Measurements from ENCODE around the gene HTR6.
"Not testable (repeated sequence)": the region's sequence is repeated elsewhere in the genome, so short reads cannot be mapped to it uniquely, and the experiment has no call there.

The HTR6 gene

DNA sequence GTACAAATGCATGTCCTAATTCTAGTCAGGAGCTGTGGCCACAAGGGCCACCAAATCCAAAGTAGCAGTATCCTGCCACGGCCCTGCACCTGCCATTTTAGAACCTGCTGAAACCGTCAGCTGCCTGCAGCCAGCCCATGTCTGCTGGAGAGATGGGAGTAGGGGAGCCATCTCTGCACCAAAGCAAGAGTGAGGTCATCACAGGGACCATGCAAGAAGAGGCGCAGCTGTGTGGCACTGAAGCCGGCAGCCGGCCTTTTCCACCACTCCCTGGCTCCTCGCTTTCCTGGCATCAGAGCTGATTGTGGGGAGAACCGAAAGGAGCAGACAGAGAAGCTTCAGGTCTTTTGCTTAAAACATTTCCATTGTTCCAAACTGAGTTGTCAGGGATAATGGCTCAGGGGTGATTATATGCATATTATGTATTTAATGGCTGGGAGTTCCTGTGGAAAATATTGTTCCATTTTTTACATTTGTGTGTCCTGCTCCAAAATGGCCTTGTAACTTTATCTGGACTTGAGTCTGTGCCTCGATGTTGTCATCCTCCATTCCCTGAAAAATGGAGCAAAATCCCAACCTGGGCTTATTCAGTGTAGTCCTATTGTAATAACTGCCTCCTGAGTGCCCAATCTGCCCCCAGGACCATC, 39.3 kb upstream of the HTR6 start:
- Histone ChIP-seq H3K4me3 (ENCODE audit: low read depth, low read length) (no peak overlapping the region), H3K9me3 (ENCODE audit: control insufficient read depth, insufficient read depth, low read depth, low read length) (no peaks in the 10 kb centered on the region), H3K27me3 (ENCODE audit: control insufficient read depth, insufficient read depth, low read length) (no peaks in the 10 kb centered on the region), H3K36me3 (ENCODE audit: control insufficient read depth, insufficient read depth, low read length) (peaks cover 47% of the 10 kb centered on the region), H3K27ac (ENCODE audit: low read depth, low read length) (no peak overlapping the region), H3K9ac (ENCODE audit: low read length) (no peak overlapping the region), H3K4me1 (ENCODE audit: control insufficient read depth, insufficient read depth, low read length) (peaks cover 10% of the 10 kb centered on the region)

GRCh38 chr1:19628879-19629278, 35.8 kb upstream of the HTR6 start:
- Histone ChIP-seq H3K4me3 (ENCODE audit: low read depth, low read length) (no peak overlapping the region), H3K9ac (ENCODE audit: low read length) (peak overlapping the region; percentile 15), H3K4me1 (ENCODE audit: control insufficient read depth, insufficient read depth, low read length) (peaks cover 8% of the 10 kb centered on the region), H3K27me3 (ENCODE audit: control insufficient read depth, insufficient read depth, low read length) (no peaks in the 10 kb centered on the region), H3K27ac (ENCODE audit: low read depth, low read length) (no peak overlapping the region), H3K36me3 (ENCODE audit: control insufficient read depth, insufficient read depth, low read length) (peaks cover 35% of the 10 kb centered on the region), H3K9me3 (ENCODE audit: control insufficient read depth, insufficient read depth, low read depth, low read length) (no peaks in the 10 kb centered on the region)

- H3K4me3 ChIP-seq (ENCODE audit: low read depth, low read length) = no peak overlapping the region
- H3K9ac ChIP-seq (ENCODE audit: low read length) = peak overlapping the region; percentile 15
- H3K4me1 ChIP-seq (ENCODE audit: control insufficient read depth, insufficient read depth, low read length) = peaks cover 8% of the 10 kb centered on the region
- no peak overlapping the region for H3K27ac ChIP-seq (ENCODE audit: low read depth, low read length)
- H3K9me3 ChIP-seq (ENCODE audit: control insufficient read depth, insufficient read depth, low read depth, low read length) = no peaks in the 10 kb centered on the region
- H3K36me3 ChIP-seq (ENCODE audit: control insufficient read depth, insufficient read depth, low read length) = peaks cover 35% of the 10 kb centered on the region
- H3K27me3 ChIP-seq (ENCODE audit: control insufficient read depth, insufficient read depth, low read length) = no peaks in the 10 kb centered on the region
These were observed 35.3 kb upstream of the HTR6 start for GRCh38 chr1:19629357-19629756.

DNA sequence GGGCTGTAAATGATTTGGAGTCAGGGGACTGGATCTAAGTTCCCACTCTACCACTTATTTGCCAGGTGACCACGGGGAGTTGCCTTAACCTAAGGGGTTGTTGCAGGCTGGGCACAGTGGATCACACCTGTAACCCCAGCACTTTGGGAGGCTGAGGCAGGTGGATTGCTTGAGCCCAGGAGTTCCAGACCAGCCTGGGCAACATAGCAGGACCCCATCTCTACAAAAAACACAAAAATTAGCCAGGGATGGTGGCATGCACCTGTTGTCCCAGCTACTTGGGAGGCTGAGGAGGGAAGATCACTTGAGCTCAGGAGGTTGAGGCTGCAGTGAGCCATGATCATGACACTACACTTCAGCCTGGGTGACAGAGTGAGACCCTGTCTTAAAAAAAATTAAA, 34.5 kb upstream of the HTR6 start:
- not testable (repeated sequence) for H3K27ac ChIP-seq (ENCODE audit: low read depth, low read length); H3K4me1 ChIP-seq (ENCODE audit: control insufficient read depth, insufficient read depth, low read length); H3K4me3 ChIP-seq (ENCODE audit: low read depth, low read length); H3K27me3 ChIP-seq (ENCODE audit: control insufficient read depth, insufficient read depth, low read length); H3K9ac ChIP-seq (ENCODE audit: low read length); H3K9me3 ChIP-seq (ENCODE audit: control insufficient read depth, insufficient read depth, low read depth, low read length)
- peaks cover 27% of the 10 kb centered on the region for H3K36me3 ChIP-seq (ENCODE audit: control insufficient read depth, insufficient read depth, low read length)

DNA sequence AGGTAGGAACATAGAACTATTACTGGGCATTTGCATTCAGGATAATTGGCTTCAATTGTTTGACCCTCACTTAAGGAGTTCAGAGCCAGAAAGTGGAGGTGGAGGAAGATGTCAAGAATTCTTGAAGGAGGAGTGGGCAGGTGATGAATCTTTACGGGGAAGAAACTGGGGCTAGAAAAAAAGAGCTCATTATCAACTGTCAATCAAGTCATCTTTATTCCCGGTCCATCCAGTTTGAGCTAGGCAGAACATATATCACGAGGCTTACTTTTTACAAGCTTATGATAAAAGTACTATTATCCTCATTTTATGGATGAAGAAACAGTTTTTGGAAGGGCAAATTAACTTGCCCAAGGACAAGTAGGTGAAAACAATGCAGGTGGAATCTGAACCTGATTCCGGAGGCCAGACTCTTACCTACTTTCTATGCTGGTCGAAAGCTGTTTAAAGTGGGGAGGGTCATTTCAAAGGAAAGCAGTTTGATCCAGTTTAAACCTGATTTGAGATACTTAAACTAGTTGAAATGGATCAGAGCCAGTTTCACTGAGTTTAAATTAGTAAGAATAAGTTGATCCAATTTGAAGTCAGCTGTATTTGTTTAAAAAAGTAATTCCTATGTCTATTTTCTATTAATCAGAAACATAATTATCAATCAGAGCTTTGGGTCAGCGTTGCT, 33.8 kb upstream of the HTR6 start:
- no peak overlapping the region for H3K27ac ChIP-seq (ENCODE audit: low read depth, low read length)
- H3K4me1 ChIP-seq (ENCODE audit: control insufficient read depth, insufficient read depth, low read length) = peaks cover 8% of the 10 kb centered on the region

DNA sequence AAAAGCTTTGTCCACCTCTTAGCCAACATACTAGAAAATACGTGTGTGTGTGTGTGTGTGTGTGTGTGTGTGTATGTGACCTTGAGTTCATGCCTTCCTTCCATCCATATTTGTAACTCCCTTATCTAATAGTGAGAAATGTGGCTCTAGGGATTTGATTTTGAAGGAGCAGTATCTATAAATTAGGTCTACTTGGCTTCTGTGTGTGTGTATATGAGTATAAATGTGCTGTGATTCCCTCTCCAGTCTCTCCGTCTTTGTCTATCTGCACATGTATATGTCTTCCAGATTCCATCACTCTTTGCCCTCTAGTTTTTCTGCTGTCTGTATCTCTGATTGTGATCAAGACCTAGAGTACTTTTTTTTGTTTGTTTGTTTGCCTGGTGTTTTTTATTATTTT, 32.5 kb upstream of the HTR6 start:
- Histone ChIP-seq H3K27me3 (ENCODE audit: control insufficient read depth, insufficient read depth, low read length) (no peaks in the 10 kb centered on the region), H3K9ac (ENCODE audit: low read length) (no peak overlapping the region), H3K4me1 (ENCODE audit: control insufficient read depth, insufficient read depth, low read length) (peaks cover 8% of the 10 kb centered on the region), H3K4me3 (ENCODE audit: low read depth, low read length) (no peak overlapping the region), H3K36me3 (ENCODE audit: control insufficient read depth, insufficient read depth, low read length) (peaks cover 7% of the 10 kb centered on the region), H3K27ac (ENCODE audit: low read depth, low read length) (no peak overlapping the region), H3K9me3 (ENCODE audit: control insufficient read depth, insufficient read depth, low read depth, low read length) (no peaks in the 10 kb centered on the region)

More for the DNA sequence above, 33.8 kb upstream of the HTR6 start:
- Histone ChIP-seq H3K9ac (ENCODE audit: low read length) (no peak overlapping the region), H3K27me3 (ENCODE audit: control insufficient read depth, insufficient read depth, low read length) (no peaks in the 10 kb centered on the region), H3K4me3 (ENCODE audit: low read depth, low read length) (no peak overlapping the region), H3K36me3 (ENCODE audit: control insufficient read depth, insufficient read depth, low read length) (peaks cover 20% of the 10 kb centered on the region), H3K9me3 (ENCODE audit: control insufficient read depth, insufficient read depth, low read depth, low read length) (no peaks in the 10 kb centered on the region)

DNA sequence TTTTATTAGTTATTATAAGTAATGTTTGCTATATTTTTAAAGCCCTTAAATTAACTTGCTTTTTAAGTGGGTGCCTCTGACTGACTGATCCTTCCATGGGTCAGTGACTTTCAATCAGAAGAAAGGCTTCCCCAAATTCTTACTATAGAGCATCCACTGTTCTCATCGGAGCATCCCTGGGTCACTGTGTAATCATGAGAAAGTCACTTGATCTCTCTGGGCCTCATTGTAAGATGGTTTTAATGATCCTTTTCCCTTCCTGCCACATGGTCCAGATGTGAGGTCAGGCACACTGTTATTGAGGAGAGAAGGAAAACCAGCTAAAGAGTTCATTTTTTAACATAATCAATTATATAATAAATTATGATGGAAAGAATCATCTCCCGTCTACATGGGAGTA, 31.6 kb upstream of the HTR6 start:
- H3K4me3 ChIP-seq (ENCODE audit: low read depth, low read length) = no peak overlapping the region

GRCh38 chr1:19635064-19635463, 29.6 kb upstream of the HTR6 start:
- H3K36me3 ChIP-seq (ENCODE audit: control insufficient read depth, insufficient read depth, low read length); H3K27ac ChIP-seq (ENCODE audit: low read depth, low read length); H3K27me3 ChIP-seq (ENCODE audit: control insufficient read depth, insufficient read depth, low read length); H3K9me3 ChIP-seq (ENCODE audit: control insufficient read depth, insufficient read depth, low read depth, low read length); H3K4me1 ChIP-seq (ENCODE audit: control insufficient read depth, insufficient read depth, low read length); H3K9ac ChIP-seq (ENCODE audit: low read length); H3K4me3 ChIP-seq (ENCODE audit: low read depth, low read length): not testable (repeated sequence)

More for the DNA sequence above, 31.6 kb upstream of the HTR6 start:
- H3K9me3 ChIP-seq (ENCODE audit: control insufficient read depth, insufficient read depth, low read depth, low read length) = no peaks in the 10 kb centered on the region
- H3K4me1 ChIP-seq (ENCODE audit: control insufficient read depth, insufficient read depth, low read length) = peaks cover 8% of the 10 kb centered on the region
- H3K36me3 ChIP-seq (ENCODE audit: control insufficient read depth, insufficient read depth, low read length) = no peaks in the 10 kb centered on the region
- no peak overlapping the region for H3K9ac ChIP-seq (ENCODE audit: low read length)
- no peak overlapping the region for H3K27ac ChIP-seq (ENCODE audit: low read depth, low read length)
- no peaks in the 10 kb centered on the region for H3K27me3 ChIP-seq (ENCODE audit: control insufficient read depth, insufficient read depth, low read length)

- Histone ChIP-seq H3K9ac (ENCODE audit: low read length) (no peak overlapping the region), H3K9me3 (ENCODE audit: control insufficient read depth, insufficient read depth, low read depth, low read length) (no peaks in the 10 kb centered on the region), H3K27ac (ENCODE audit: low read depth, low read length) (no peak overlapping the region), H3K4me1 (ENCODE audit: control insufficient read depth, insufficient read depth, low read length) (peaks cover 8% of the 10 kb centered on the region), H3K27me3 (ENCODE audit: control insufficient read depth, insufficient read depth, low read length) (no peaks in the 10 kb centered on the region), H3K36me3 (ENCODE audit: control insufficient read depth, insufficient read depth, low read length) (no peaks in the 10 kb centered on the region), H3K4me3 (ENCODE audit: low read depth, low read length) (no peak overlapping the region)
These were observed 29.0 kb upstream of the HTR6 start for GRCh38 chr1:19635646-19636045.

DNA sequence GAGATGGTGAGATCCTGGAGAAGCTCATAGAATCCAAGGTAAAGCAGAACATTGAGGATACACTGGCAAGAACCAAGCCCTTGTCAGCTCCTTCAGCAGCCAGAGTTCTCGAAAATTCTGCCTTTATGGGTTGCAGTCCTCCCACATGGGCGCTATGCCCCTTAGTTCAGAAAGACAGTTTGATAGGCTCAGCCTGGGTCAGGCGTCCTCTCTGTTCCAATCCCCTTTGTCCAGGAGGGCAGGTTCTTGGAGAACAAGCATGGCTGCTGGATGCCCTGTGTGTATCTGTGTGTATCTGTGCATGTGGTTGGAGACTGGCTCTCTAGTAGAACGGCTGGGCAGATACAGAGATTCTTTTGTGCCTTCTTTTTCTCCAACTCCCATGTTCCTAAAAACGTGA, 28.6 kb upstream of the HTR6 start:
- no peak overlapping the region for H3K4me3 ChIP-seq (ENCODE audit: low read depth, low read length)
- H3K27me3 ChIP-seq (ENCODE audit: control insufficient read depth, insufficient read depth, low read length) = peaks cover 4% of the 10 kb centered on the region; the same call in 1 of the 2 replicates
- no peak overlapping the region for H3K9ac ChIP-seq (ENCODE audit: low read length)
- H3K36me3 ChIP-seq (ENCODE audit: control insufficient read depth, insufficient read depth, low read length) = no peaks in the 10 kb centered on the region
- peaks cover 12% of the 10 kb centered on the region for H3K4me1 ChIP-seq (ENCODE audit: control insufficient read depth, insufficient read depth, low read length)
- no peak overlapping the region for H3K27ac ChIP-seq (ENCODE audit: low read depth, low read length)
- H3K9me3 ChIP-seq (ENCODE audit: control insufficient read depth, insufficient read depth, low read depth, low read length) = no peaks in the 10 kb centered on the region

- not testable (repeated sequence) for H3K36me3 ChIP-seq (ENCODE audit: control insufficient read depth, insufficient read depth, low read length); H3K27me3 ChIP-seq (ENCODE audit: control insufficient read depth, insufficient read depth, low read length)
- peaks cover 12% of the 10 kb centered on the region for H3K4me1 ChIP-seq (ENCODE audit: control insufficient read depth, insufficient read depth, low read length)
These were observed 27.9 kb upstream of the HTR6 start for GRCh38 chr1:19636749-19637148.

More at GRCh38 chr1:19636749-19637148, 27.9 kb upstream of the HTR6 start:
- not testable (repeated sequence) for H3K9ac ChIP-seq (ENCODE audit: low read length); H3K9me3 ChIP-seq (ENCODE audit: control insufficient read depth, insufficient read depth, low read depth, low read length); H3K27ac ChIP-seq (ENCODE audit: low read depth, low read length); H3K4me3 ChIP-seq (ENCODE audit: low read depth, low read length)
